Type B pancreatic cell (in vitro differentiated cells): ENCODE measurements around the gene LILRB5. TPM values are rescaled to one million over a fixed set of nuclear protein-coding genes. Genes with fewer than 3 reads are reported as not detected.
A peak's percentile ranks its signal among the peaks of the same experiment; 100 is the strongest.
"Not testable (repeated sequence)": the region's sequence is repeated elsewhere in the genome, so short reads cannot be mapped to it uniquely, and the experiment has no call there.

ENCODE experiments used
- DNase-seq: peaks from one replicate; pipeline ENCODE4 v3.0.0; 2021; ENCODE audit warnings: mixed read lengths; ENCODE audit not compliant: unreplicated experiment; ENCODE audit errors: extremely low spot score
- H3K27ac Mint-ChIP-seq: 2 replicates; pipeline ENCODE4 v1.8.0; 2021; ENCODE audit warnings: mild to moderate bottlenecking, mixed read lengths
- H3K27me3 Mint-ChIP-seq: 2 replicates; pipeline ENCODE4 v1.8.0; 2021; ENCODE audit warnings: mixed read lengths
- H3K36me3 Mint-ChIP-seq: 2 replicates; pipeline ENCODE4 v1.8.0; 2021; ENCODE audit warnings: mixed read lengths
- H3K4me1 Mint-ChIP-seq: one replicate; pipeline ENCODE4 v1.8.0; 2021; ENCODE audit warnings: mixed read lengths; ENCODE audit not compliant: unreplicated experiment
- H3K4me3 Mint-ChIP-seq: 2 replicates; pipeline ENCODE4 v1.8.0; 2021; ENCODE audit warnings: mild to moderate bottlenecking, mixed read lengths
- H3K9me3 Mint-ChIP-seq: 2 replicates; pipeline ENCODE4 v1.8.0; 2021; ENCODE audit warnings: mixed read lengths
- total RNA-seq: library from RNA; stranded (reverse); gene quantifications from 2 replicates; pipeline ENCODE4 v1.2.1, GENCODE V29; 2021; ENCODE audit warnings: low replicate concordance
- TF ChIP-seq, protein P1 (sequence below): fragments of 200-600 bp; sonication (generic); conservative IDR thresholded peaks from 2 replicates; pipeline ENCODE4 v1.5.0; 2021; ENCODE audit warnings: antibody characterized with exemption, mild to moderate bottlenecking

LILRB5 gene
- total RNA-seq, 1 donor from 2014 or later = not detected

- not testable (repeated sequence) for H3K4me1 Mint-ChIP-seq, DNase-seq, H3K4me3 Mint-ChIP-seq, H3K36me3 Mint-ChIP-seq, H3K27ac Mint-ChIP-seq, H3K9me3 Mint-ChIP-seq
- H3K27me3 Mint-ChIP-seq = peaks cover 12% of the 10 kb centered on the region
Measured at GRCh38 chr19:54219702-54220101, 37.4 kb downstream of the LILRB5 start.

DNA sequence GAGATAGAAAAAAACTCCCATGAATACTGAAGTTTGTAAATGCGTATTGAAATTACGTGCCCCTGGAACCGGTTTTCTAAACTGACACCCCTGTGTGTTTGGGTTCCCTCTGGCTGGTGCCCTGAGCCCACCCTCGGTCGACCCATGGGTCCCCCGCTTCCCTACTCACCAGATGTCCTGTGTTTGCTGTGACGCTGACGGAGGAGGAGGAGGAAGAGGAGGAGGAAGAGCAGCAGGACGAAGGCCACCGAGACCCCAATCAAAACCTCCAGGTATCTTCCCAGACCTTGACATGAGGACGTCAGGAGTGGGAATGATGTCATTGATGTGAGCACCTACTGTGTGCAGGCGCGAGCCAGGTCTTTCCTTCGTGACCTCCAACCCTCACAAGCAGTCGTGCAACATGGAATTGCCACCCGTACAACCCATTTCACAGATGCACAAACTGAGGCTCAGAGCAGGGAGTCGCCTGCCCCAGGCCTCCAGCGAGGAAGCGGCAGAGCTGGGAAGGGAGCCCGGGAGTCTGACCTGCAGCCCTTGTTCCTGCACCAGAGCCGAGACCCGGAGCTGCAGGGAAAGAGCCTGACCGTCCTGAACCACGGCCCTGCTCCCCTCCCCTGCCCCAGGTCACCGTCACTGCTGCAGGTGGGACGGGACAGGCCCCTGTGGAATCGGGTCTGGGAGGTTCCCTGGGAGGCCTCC, 38.0 kb downstream of the LILRB5 start:
- no peak overlapping the region for H3K4me3 Mint-ChIP-seq
- H3K4me1 Mint-ChIP-seq = peaks cover 7% of the 10 kb centered on the region
- H3K36me3 Mint-ChIP-seq = peaks cover 5% of the 10 kb centered on the region
- no peak for DNase-seq
- TF ChIP-seq, protein P1, sequence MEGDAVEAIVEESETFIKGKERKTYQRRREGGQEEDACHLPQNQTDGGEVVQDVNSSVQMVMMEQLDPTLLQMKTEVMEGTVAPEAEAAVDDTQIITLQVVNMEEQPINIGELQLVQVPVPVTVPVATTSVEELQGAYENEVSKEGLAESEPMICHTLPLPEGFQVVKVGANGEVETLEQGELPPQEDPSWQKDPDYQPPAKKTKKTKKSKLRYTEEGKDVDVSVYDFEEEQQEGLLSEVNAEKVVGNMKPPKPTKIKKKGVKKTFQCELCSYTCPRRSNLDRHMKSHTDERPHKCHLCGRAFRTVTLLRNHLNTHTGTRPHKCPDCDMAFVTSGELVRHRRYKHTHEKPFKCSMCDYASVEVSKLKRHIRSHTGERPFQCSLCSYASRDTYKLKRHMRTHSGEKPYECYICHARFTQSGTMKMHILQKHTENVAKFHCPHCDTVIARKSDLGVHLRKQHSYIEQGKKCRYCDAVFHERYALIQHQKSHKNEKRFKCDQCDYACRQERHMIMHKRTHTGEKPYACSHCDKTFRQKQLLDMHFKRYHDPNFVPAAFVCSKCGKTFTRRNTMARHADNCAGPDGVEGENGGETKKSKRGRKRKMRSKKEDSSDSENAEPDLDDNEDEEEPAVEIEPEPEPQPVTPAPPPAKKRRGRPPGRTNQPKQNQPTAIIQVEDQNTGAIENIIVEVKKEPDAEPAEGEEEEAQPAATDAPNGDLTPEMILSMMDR = no peak
- no peak overlapping the region for H3K27ac Mint-ChIP-seq
- peaks cover 9% of the 10 kb centered on the region for H3K27me3 Mint-ChIP-seq
- no peaks in the 10 kb centered on the region for H3K9me3 Mint-ChIP-seq

GRCh38 chr19:54218259-54218658, 38.8 kb downstream of the LILRB5 start:
- no peak overlapping the region for H3K27ac Mint-ChIP-seq
- no peak overlapping the region for H3K4me3 Mint-ChIP-seq
- H3K4me1 Mint-ChIP-seq = peaks cover 7% of the 10 kb centered on the region
- TF ChIP-seq, protein P1 = no peak
- DNase-seq = no peak
- no peaks in the 10 kb centered on the region for H3K9me3 Mint-ChIP-seq
- H3K27me3 Mint-ChIP-seq = peaks cover 2% of the 10 kb centered on the region
- H3K36me3 Mint-ChIP-seq = peaks cover 5% of the 10 kb centered on the region

DNA sequence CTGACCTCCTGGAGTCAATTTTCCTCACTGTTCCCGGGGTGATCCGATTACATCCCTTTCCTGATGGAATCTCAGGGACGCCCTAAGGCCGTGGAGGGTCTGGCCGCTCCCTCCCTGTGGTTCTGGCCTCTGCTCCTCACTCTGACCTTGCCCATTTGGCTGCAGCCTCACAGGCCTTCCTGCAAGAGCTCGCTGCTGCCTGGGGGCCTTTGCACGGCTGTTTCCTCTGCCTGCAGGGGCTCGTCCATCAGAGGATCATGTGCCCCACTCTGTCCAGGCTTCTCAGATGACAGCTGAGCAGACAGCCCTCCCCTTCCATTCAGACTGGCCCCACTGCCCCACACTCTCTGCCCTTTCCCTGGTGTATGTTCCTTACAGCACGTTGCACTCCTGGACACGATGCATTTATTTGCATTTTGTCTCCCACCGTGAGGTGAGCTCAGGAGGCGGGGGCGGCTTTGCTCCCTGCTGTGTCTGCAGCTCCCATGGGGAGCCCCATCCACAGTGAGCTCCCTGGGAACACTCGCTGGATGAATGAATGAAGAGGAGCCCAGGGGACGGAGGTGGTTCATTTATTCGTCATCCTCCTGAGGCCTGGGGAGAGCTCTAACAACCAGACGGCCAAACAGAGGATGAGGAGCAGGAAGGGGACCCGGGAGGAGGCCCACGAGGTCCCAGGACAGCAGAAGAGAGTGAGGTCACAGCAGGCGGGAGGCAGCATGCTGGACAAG, 39.4 kb downstream of the LILRB5 start:
- H3K4me3 Mint-ChIP-seq = peak overlapping the region; percentile 45

DNA sequence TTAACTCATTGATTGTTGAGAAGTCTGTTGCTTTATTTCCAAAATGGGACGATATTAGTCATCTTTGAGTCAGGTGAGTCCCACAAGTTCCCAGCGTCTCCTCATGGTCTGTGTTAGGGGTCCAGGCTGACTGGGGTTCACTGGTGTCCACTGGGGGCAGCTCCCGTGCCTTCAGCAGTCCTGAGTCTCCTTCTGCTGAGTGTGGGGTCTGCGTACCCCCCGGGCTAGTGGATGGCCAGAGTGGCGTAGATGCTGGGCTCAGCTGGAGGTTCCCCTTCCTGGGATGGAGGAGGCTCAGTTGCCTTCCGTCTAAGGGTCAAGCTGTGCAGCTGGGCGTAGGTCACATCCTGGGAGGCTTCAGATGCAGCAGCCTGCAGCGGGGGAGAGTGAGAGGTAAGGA, 40.2 kb downstream of the LILRB5 start:
- Mint-ChIP-seq H3K27ac (peak overlapping the region; percentile 9), H3K36me3 (peaks cover 5% of the 10 kb centered on the region), H3K4me3 (no peak overlapping the region), H3K9me3 (no peaks in the 10 kb centered on the region), H3K4me1 (peaks cover 7% of the 10 kb centered on the region), H3K27me3 (no peaks in the 10 kb centered on the region)
- TF ChIP-seq, protein P1 = no peak
- DNase-seq = no peak

More for the DNA sequence above, 39.4 kb downstream of the LILRB5 start:
- not testable (repeated sequence) for DNase-seq, H3K36me3 Mint-ChIP-seq, H3K27me3 Mint-ChIP-seq, H3K9me3 Mint-ChIP-seq, H3K27ac Mint-ChIP-seq, H3K4me1 Mint-ChIP-seq

GRCh38 chr19:54214734-54215133, 42.3 kb downstream of the LILRB5 start:
- H3K36me3 Mint-ChIP-seq = peaks cover 18% of the 10 kb centered on the region
- not testable (repeated sequence) for H3K27me3 Mint-ChIP-seq, H3K4me3 Mint-ChIP-seq, H3K27ac Mint-ChIP-seq, DNase-seq, H3K9me3 Mint-ChIP-seq
- peaks cover 20% of the 10 kb centered on the region for H3K4me1 Mint-ChIP-seq

DNA sequence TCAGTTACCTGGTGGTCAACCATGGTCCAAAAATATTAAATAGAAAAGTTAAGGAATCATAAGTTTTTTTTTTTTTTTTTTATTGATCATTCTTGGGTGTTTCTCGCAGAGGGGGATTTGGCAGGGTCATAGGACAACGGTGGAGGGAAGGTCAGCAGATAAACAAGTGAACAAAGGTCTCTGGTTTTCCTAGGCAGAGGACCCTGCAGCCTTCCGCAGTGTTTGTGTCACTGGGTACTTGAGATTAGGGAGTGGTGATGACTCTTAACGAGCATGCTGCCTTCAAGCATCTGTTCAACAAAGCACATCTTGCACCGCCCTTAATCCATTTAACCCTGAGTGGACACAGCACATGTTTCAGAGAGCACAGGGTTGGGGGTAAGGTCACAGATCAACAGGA, 42.9 kb downstream of the LILRB5 start:
- H3K4me3 Mint-ChIP-seq, H3K27ac Mint-ChIP-seq: not testable (repeated sequence)

More for the DNA sequence above, 42.9 kb downstream of the LILRB5 start:
- H3K4me1 Mint-ChIP-seq = peaks cover 21% of the 10 kb centered on the region
- not testable (repeated sequence) for DNase-seq, H3K9me3 Mint-ChIP-seq, H3K27me3 Mint-ChIP-seq
- peaks cover 18% of the 10 kb centered on the region for H3K36me3 Mint-ChIP-seq
